GM21619 (cell line): Measurements from ENCODE around the gene ULBP1.
A peak's percentile ranks its signal among the peaks of the same experiment; 100 is the strongest.
"Not testable (repeated sequence)": the region's sequence is repeated elsewhere in the genome, so short reads cannot be mapped to it uniquely, and the experiment has no call there.

Experiments
- ATAC-seq: cut with Tn5 transposase; IDR thresholded peaks from one replicate; pipeline ENCODE4 v1.9.1; 2021; ENCODE audit not compliant: unreplicated experiment

The ULBP1 gene

DNA sequence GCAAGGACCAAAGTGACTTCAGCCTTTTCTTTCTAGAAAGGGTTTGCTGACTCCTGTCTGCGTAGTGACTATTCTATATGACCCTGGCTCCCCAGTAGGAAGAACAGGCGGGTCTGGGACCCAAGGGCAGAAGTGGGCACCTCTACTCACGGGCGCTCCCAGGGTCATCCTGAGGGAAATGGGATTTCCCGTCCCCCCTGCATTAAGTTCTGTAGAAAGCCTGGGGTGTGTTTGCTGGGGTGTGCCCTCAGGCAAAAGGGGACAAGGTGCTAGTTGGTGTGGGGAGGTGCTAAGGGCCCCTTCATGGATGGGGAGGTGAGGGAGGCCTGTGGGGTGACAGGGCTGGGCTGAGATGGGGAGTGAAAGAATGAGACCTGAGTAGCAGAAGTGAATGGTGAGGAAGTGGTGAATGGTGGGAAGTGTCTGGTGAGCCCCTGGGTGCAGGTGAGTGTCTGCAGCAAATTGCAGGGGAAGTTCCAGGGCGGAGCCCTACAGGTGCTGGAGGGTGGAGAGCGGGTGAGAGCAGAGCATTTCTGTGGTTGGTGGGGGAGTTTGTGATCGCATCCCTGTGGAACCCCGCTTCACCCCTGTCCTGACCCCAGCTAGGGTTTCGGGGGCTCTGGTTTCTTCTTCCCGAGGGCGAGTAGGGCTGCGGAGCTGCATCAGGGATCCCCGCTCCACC is 40.5 kb downstream of the ULBP1 start:
- ATAC-seq = peak; percentile 9

DNA sequence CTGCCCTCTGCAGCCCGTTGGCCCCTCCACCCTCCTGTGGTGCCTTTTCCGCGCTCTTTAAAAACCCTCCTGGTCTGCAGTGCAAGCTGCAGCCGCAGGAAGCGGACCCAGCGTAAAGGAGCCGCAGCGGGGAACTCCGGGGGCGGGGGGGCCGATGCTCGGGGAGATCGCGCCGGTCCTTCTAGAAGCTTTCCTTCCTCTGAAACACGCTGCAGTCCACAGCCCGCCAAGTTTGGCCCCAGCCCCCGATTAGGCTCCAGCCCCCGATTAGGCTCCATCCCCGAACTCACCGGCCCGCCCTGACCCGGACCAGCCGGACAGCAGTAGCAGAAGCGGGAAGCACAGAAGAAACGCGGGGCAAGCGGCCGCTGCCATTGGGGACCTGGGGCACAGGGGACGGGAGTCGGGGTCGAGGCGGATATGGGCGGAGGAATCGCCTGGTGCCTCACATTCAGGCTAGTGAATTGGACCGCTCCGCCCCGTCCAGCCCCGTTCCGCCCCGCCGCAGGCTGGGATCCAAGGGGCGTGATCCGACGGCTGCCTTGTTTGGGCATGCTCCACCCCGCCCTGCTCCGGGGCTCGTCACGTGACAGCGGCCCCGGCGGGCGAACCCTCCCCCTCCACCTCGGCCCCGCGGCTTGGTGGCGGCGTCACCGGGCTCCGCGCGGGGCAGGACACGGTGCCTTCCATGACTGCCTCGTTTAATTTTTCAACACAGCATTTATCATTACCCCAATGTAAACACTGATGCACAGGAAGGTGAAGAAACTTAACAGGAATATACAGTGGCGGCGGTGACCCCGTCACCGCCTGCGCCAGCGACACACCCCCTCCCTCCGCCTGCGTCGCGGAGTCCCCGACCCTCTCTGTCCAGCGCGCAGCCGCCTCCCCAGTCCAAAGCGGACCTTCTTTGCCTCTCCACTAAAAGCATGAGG is 41.3 kb downstream of the ULBP1 start:
- ATAC-seq = peak; percentile 67

GRCh38 chr6:150005761-150006651 is 42.3 kb downstream of the ULBP1 start:
- no peak for ATAC-seq

DNA sequence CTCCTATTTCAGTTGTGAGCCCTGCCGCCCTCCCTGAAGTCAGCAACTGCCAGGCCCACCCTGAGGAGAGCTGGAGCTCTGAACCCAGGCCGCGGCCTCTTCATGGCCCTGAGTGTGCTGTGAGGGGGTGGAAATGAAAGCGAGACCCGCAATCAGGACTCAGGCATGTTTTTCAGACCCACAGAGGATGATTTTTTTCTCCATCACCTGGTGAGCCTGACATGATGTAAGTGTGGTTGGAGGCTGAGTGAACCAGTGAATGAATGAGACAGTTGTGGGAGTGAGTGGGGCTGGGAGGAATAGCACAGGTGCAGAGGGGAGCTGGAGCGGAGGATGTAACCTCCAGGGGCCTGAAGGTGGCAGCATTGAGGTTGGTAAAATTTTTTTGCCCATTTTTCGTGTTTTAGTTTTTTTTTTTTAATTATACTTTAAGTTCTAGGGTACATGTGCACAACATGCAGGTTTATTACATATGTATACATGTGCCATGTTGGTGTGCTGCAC is 43.3 kb downstream of the ULBP1 start:
- no peak for ATAC-seq

GRCh38 chr6:150008588-150008987 is 44.8 kb downstream of the ULBP1 start:
- ATAC-seq = no peak

- ATAC-seq = not testable (repeated sequence)
Observed at GRCh38 chr6:150012846-150013784, 49.4 kb downstream of the ULBP1 start.

- ATAC-seq = not testable (repeated sequence)
Observed at GRCh38 chr6:150013785-150014622, 50.3 kb downstream of the ULBP1 start.

DNA sequence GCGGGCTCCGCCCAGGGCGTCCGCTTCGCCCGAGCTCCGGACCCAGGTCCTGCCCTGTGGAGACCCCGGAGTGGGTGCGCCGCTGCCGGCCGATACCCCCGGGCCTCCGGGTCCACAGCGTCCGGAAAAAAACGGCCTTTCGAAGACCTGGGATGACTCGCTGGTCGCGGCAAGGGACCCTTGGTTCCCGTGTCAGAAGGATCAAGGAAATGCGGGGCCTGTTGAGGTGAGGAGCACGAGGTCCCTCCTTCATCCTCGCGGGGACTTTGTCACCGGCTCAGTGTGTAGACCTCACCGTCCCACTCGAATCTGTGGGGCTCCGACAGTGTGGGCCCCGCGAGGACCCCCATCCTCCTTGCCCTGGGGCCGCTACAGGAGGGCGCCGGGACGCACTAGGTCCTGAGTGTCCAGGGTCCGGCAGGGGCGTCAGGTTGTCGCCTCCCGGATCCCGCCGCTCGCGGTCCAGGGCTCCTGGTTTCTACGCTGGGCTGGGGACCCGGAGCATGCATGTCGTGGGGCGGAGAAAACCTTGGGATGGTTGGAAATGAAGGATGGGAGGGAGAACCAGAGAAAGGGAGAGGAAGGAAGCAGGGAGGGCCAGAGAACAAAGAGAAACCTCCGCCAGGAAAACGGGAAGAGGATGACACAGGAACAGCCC is 51.0 kb downstream of the ULBP1 start:
- ATAC-seq = not testable (repeated sequence)

GRCh38 chr6:150015281-150016001 is 51.7 kb downstream of the ULBP1 start:
- ATAC-seq = not testable (repeated sequence)

- ATAC-seq = peak; percentile 64
Observed at GRCh38 chr6:150016324-150017185, 52.8 kb downstream of the ULBP1 start.

DNA sequence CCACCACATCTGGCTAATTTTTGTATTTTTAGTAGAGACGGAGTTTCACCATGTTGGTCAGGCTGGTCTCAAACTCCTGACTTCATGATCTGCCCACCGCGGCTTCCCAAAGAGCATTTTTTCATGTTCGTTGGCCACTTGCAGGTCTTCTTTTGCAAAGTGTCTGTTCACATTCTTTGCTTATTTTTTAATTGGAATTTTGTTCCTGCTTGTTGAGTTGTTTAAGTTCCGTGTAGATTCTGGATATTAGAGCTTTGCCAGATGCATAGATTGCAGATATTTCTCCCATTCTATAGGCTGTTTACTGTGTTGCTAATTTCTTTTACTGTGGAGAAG is 53.4 kb downstream of the ULBP1 start:
- not testable (repeated sequence) for ATAC-seq

GRCh38 chr6:150018846-150019580 is 55.3 kb downstream of the ULBP1 start:
- ATAC-seq = no peak

- ATAC-seq = not testable (repeated sequence)
Observed at GRCh38 chr6:150021870-150022269, 58.1 kb downstream of the ULBP1 start.
